Central memory CD8-positive, alpha-beta T cell (primary cell): ENCODE data around the gene C5orf22.
"Not testable (repeated sequence)": the region's sequence is repeated elsewhere in the genome, so short reads cannot be mapped to it uniquely, and the experiment has no call there.

ENCODE experiments used
- ATAC-seq: fragments of 150-1000 bp; cut with Tn5 transposase; replicated peaks from 2 replicates; pipeline ENCODE4 v1.10.0; 2022; ENCODE audit warnings: mild to moderate bottlenecking, moderate FRiP score, moderate number of reproducible peaks; ENCODE audit not compliant: poor library complexity, severe bottlenecking; ENCODE audit errors: extremely low read depth
- DNase-seq, 2 donors: peaks; one replicate each; pipeline ENCODE4 v3.0.0; 2021; ENCODE audit warnings: low spot score in 2 of 2
- H3K27ac Mint-ChIP-seq: one replicate; pipeline ENCODE4 v1.8.0; 2022; ENCODE audit warnings: low read depth, mild to moderate bottlenecking, moderate library complexity, mixed read lengths
- H3K27me3 Mint-ChIP-seq: one replicate; pipeline ENCODE4 v1.8.0; 2022; ENCODE audit warnings: mixed read lengths
- H3K36me3 Mint-ChIP-seq: one replicate; pipeline ENCODE4 v1.8.0; 2022; ENCODE audit warnings: mild to moderate bottlenecking, moderate library complexity, mixed read lengths; ENCODE audit not compliant: insufficient read depth
- H3K4me1 Mint-ChIP-seq: one replicate; pipeline ENCODE4 v1.8.0; 2022; ENCODE audit warnings: mixed read lengths
- H3K4me3 Mint-ChIP-seq: one replicate; pipeline ENCODE4 v1.8.0; 2022; ENCODE audit warnings: mild to moderate bottlenecking, moderate library complexity, mixed read lengths
- H3K9me3 Mint-ChIP-seq: one replicate; pipeline ENCODE4 v1.8.0; 2022; ENCODE audit warnings: mixed read lengths

Gene C5orf22

DNA sequence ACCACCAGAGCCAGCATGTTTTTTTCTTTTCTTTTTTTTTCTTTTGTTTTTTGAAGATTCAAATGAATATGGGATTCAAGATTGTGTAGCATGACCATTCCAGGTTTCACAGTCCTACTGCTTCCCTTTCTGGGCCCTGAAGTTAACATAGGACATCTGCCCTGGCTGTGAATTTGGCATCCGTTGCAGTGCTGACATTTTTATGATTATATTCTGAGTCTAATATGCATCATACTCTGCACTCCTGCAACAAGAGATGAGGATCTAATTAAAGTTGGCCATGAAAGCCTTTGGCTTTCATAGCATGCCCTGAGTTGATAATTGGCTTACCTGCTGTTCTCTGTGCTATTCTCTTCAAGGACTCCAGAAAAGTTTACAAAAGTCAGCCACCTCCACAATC is 29.8 kb downstream of the C5orf22 start:
- Mint-ChIP-seq H3K4me1 (no peaks in the 10 kb centered on the region), H3K27ac (no peak overlapping the region), H3K36me3 (peaks cover 5% of the 10 kb centered on the region), H3K27me3 (peaks cover 19% of the 10 kb centered on the region), H3K9me3 (peaks cover 6% of the 10 kb centered on the region), H3K4me3 (no peak overlapping the region)
- DNase-seq (no peak), ATAC-seq (no peak)

DNA sequence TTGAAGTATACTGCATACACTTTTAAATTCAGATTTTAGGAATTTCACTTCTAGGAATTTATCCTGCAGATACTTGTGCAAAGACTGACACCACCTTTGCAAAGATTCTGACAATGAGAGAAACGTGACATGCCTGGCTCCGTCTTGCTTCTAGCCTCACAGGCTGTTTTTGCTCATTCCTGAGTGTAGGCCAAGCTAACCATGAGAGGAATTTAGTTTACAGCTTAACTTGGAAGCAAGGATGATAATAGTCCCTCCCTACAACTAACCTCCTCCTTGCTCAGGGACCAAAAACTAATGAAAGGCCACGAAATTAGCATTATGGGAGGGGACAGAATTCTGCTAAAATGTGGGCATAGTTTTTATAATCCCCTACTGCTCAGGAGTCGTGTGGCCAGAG is 31.1 kb downstream of the C5orf22 start:
- Mint-ChIP-seq H3K4me3 (no peak overlapping the region), H3K27me3 (peaks cover 26% of the 10 kb centered on the region), H3K36me3 (peaks cover 2% of the 10 kb centered on the region), H3K9me3 (peaks cover 6% of the 10 kb centered on the region), H3K27ac (no peak overlapping the region), H3K4me1 (no peaks in the 10 kb centered on the region)
- DNase-seq, result no peak
- no peak for ATAC-seq

DNA sequence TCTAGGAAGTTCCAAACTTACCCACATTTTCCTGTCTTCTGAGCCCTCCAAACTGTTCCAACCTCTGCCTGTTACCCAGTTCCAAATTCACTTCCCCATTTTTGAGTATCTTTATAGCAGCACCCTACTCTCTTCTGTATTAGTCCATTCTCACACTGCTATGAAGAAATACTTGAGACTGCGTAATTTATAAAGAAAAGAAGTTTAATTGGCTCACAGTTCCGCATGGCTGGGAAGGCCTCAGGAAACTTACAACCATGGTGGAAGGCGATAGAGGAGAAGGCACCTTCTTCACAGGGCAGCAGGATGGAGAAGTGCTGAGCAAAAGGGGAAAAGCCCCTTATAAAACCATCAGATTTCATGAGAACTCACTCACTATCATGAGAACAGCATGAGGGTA is 34.3 kb downstream of the C5orf22 start:
- H3K27ac Mint-ChIP-seq, DNase-seq, ATAC-seq, H3K4me1 Mint-ChIP-seq, H3K4me3 Mint-ChIP-seq, H3K9me3 Mint-ChIP-seq, H3K36me3 Mint-ChIP-seq: not testable (repeated sequence)
- H3K27me3 Mint-ChIP-seq, result peaks cover 30% of the 10 kb centered on the region

DNA sequence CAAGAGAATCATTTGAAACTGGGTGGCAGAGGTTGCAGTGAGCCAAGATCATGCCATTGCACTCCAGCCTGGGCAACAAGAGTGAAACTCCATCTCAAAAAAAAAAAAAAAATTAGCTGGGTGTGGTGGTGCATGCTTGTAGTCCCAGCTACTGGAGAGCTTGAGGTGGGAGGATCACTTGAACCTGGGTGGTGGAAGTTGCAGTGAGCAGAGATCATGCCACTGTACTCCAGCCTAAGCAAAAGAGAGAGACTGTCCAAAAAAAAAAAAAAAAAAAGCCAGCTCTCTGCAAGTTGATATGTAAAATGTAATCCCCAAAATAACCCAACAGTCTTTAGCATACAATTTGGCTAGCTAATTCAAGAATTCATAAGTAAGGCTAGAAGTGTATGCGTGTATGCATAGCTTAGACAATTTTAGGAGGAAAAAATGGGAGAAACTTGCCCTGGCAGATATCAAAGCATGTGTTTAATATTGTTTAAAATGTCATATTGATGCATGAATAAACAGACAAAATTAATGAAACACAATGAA is 36.3 kb downstream of the C5orf22 start:
- H3K27ac Mint-ChIP-seq, result no peak overlapping the region
- H3K4me3 Mint-ChIP-seq, result no peak overlapping the region
- DNase-seq (no peak), ATAC-seq (no peak)
- H3K4me1 Mint-ChIP-seq, result no peaks in the 10 kb centered on the region
- peaks cover 46% of the 10 kb centered on the region for H3K27me3 Mint-ChIP-seq
- H3K36me3 Mint-ChIP-seq, result no peaks in the 10 kb centered on the region
- peaks cover 6% of the 10 kb centered on the region for H3K9me3 Mint-ChIP-seq

DNA sequence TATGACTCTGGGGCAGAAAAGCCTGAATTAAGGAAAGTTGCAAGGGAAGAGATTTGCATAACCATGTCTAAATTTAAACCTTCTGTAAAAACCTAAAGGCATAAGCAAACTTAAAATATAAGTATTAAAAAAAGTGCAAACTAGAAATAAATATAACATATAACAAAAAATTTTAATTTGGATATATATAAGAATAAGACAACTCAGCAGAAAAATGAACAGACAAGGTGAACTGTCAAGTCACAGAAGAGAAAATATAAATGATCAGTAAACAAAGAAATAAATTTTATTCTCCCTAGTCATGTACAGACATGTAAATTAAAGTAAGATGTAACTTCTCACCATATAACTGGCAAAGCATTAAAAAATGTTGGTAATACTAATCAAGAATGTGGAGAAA is 37.0 kb downstream of the C5orf22 start:
- Mint-ChIP-seq H3K27me3 (peaks cover 53% of the 10 kb centered on the region), H3K4me3 (no peak overlapping the region), H3K27ac (no peak overlapping the region), H3K9me3 (peaks cover 6% of the 10 kb centered on the region), H3K36me3 (no peaks in the 10 kb centered on the region), H3K4me1 (no peaks in the 10 kb centered on the region)
- ATAC-seq (no peak), DNase-seq (no peak)

DNA sequence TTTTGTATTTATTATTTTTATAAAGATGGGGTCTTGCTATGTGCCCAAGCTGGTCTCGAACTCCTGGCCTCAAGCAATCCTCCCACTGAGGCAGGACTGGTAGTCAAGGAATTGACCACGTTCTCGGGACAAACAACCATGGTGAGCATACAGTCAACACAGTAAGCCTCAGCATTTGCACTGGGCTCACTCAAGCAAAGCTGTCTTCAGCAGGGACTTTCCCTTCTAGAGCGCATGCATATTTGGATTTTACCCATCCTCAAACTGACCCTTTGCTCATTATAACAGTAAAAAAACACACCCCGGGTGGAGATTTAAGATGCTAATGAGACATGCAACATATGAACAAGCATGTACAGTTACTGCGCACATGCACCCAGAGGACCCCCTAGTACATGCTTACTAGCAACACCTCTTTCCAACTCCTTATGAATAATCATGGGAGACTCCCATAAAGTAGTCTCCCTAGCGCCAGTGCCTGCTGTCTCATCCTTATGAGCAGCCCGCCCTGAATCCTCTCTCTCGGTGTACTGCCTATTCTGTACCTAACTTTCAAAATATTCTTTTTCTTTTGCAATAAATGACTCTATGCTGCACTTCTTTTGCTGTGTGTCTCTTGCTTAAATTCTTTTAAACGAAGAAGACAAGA is 41.5 kb downstream of the C5orf22 start:
- Mint-ChIP-seq H3K27me3 (peaks cover 67% of the 10 kb centered on the region), H3K9me3 (no peaks in the 10 kb centered on the region), H3K4me3 (no peak overlapping the region), H3K27ac (no peak overlapping the region), H3K4me1 (no peaks in the 10 kb centered on the region), H3K36me3 (peaks cover 4% of the 10 kb centered on the region)
- no peak for ATAC-seq
- no peak for DNase-seq

DNA sequence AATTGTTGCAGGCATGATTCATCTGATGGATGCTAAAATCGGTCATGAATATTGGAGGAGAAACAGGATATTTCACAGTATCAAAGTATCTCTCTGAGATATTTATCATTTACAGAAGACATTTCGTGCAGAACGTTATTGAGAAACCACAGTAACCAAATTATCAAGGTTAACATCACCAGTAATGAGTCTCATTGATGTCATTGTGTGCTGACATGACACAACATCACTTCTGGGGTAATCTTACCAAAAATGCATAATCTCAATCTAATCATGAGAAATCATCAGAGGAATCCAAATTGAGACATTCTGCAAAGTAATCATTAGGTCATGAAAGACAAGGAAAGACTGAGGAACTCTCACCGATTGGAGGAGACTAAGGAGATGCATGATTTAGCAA is 42.7 kb downstream of the C5orf22 start:
- Mint-ChIP-seq H3K36me3 (peaks cover 4% of the 10 kb centered on the region), H3K27me3 (peaks cover 67% of the 10 kb centered on the region), H3K27ac (no peak overlapping the region), H3K9me3 (no peaks in the 10 kb centered on the region), H3K4me3 (no peak overlapping the region), H3K4me1 (no peaks in the 10 kb centered on the region)
- DNase-seq, result no peak
- ATAC-seq, result no peak

DNA sequence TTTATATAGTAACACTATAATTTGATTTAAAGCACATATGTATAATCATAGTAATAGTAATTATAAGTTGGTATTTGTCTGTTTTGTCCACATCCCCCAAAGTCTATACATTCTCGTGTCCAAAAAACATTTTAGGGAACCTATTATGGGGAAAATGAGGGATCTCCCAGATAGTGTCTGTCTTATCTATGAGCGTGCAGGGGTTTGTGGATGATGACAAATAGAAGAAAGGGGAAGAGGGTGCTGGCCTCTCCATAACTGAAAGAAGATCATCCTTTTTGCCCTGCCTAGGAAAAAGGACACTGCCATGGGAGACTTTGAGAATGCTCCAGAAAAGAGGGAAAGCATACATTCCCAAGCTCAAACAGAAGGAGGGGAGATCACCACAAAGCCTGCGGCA is 45.3 kb downstream of the C5orf22 start:
- Mint-ChIP-seq H3K36me3 (peaks cover 4% of the 10 kb centered on the region), H3K27ac (no peak overlapping the region), H3K9me3 (no peaks in the 10 kb centered on the region), H3K27me3 (peaks cover 58% of the 10 kb centered on the region), H3K4me1 (no peaks in the 10 kb centered on the region), H3K4me3 (no peak overlapping the region)
- ATAC-seq (no peak), DNase-seq (no peak)

DNA sequence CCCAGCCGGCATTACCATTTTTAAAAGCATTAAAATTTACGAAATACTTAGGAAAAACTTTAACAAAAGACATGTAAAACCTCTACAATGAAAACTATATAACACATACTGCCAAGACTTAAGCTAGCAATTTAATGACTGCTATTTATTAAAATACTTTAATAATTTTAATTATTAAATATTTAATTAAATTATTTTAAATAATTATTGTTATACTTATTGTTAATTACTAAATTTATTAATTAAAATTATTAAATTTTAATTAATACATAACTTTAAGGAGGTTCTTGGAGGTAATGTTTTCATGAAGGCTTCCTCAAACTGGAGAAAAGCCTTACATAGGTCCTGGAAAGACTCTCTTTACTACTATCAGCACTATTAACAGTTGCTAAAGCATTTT is 47.5 kb downstream of the C5orf22 start:
- peaks cover 4% of the 10 kb centered on the region for H3K36me3 Mint-ChIP-seq
- H3K9me3 Mint-ChIP-seq, result no peaks in the 10 kb centered on the region
- no peak overlapping the region for H3K4me3 Mint-ChIP-seq
- ATAC-seq (no peak), DNase-seq (no peak)
- H3K4me1 Mint-ChIP-seq, result no peaks in the 10 kb centered on the region
- peaks cover 53% of the 10 kb centered on the region for H3K27me3 Mint-ChIP-seq
- no peak overlapping the region for H3K27ac Mint-ChIP-seq

DNA sequence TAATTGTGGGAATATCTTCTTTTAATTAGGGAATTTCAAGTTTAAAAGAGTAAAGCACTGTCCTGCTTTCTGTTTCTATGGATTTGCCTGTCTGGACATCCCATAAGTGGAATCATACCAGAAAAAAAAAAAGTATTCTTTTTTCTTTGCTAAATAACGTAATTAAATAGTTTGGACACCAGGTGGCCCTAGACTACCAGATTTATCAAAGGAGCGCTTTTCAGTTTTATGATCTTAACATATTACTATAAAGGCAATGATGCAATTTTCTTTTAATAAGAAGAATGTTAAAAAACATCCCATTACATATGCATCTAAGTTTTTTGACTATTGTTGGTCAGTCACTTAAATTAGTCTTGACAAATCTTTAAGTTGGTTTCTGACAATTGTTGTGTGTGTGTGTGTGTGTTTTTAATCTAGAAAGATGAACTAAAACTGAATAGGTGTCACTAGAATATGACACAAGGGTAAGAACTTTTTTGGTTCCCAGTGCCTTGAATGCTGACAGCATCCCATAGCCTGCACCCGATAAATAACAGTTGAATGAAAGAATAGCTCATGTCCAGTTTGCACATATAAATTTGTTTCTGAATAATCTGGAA is 49.5 kb downstream of the C5orf22 start:
- ATAC-seq (no peak), DNase-seq (no peak)
- Mint-ChIP-seq H3K27me3 (peaks cover 48% of the 10 kb centered on the region), H3K36me3 (peaks cover 3% of the 10 kb centered on the region), H3K4me1 (no peaks in the 10 kb centered on the region), H3K4me3 (no peak overlapping the region), H3K9me3 (no peaks in the 10 kb centered on the region), H3K27ac (no peak overlapping the region)

DNA sequence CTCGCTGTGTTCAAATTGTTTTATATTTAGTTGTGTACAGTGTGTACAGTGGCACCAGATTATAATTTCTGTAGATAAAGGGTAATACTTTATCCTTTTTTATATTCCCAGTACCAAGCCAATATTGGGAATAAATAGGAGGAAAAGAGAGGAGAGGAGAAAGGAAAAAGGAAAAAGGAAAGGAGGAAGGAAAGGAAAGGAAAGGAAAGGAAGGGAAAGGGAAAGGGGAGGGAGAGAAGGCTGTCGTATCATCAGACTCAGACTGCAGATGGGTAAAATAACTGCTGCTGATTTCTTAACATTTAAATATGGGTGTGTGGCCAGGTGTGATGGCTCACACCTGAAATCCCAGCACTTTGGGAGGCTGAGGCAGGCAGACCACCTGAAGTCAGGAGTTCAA is 51.0 kb downstream of the C5orf22 start:
- Mint-ChIP-seq H3K36me3 (peaks cover 2% of the 10 kb centered on the region), H3K4me1 (no peaks in the 10 kb centered on the region), H3K27me3 (peaks cover 32% of the 10 kb centered on the region), H3K4me3 (no peak overlapping the region), H3K9me3 (no peaks in the 10 kb centered on the region), H3K27ac (no peak overlapping the region)
- no peak for DNase-seq
- no peak for ATAC-seq

DNA sequence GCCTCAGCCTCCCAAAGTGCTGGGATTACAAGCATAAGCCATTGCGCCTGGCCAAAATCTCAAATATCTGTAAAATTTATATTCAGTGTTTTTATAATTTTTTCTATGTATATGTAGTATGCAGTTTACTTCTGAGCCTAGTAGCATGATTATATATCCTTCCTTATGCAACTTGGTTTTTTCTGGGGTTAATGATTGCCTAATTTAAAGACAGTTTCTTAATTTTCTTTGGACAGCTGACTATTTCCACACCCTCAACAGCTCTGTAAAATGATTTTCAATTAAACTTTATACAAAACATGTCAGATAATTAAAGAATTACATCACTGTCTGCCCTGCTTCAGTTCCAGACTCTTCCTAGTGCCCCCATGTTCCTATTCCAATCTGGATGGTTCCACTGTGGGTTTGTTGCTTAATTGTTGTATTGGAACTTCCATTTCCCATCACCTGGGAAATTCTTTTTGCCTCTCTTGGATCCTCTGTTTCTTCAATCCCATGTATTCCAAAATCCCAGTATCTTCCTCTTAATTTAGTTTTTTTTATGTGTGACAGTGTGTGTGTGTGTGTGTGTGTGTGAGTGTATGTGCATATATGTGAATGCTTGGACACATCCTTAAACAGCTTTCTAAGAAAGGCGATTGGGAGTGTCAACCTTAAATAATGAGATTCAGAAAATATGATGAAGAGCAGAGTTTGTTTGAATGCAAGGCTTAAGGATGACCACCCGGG is 53.2 kb downstream of the C5orf22 start:
- Mint-ChIP-seq H3K4me3 (no peak overlapping the region), H3K27ac (no peak overlapping the region), H3K27me3 (peaks cover 32% of the 10 kb centered on the region), H3K36me3 (no peaks in the 10 kb centered on the region), H3K4me1 (no peaks in the 10 kb centered on the region), H3K9me3 (no peaks in the 10 kb centered on the region)
- ATAC-seq (no peak), DNase-seq (no peak)

DNA sequence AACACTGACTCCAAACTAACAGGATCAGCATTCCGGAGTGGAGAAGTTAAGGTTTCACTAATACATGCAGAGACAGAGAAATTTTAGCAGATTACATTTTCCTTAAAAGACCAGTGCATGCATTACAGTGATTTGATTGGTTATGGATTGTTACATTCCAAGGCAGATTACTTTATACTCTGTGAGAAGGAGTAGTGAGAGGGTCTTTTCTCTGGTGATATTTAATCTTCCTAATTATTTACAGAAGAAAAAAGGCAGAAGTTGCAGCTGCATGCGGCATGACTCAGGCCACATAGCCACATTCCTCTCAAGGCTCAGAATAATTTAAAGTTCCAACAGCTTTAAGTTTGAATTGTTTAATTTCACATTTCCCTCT is 53.8 kb downstream of the C5orf22 start:
- no peak overlapping the region for H3K27ac Mint-ChIP-seq
- H3K4me1 Mint-ChIP-seq, result no peaks in the 10 kb centered on the region
- peaks cover 32% of the 10 kb centered on the region for H3K27me3 Mint-ChIP-seq
- H3K9me3 Mint-ChIP-seq, result no peaks in the 10 kb centered on the region
- no peak for DNase-seq
- no peak overlapping the region for H3K4me3 Mint-ChIP-seq
- H3K36me3 Mint-ChIP-seq, result no peaks in the 10 kb centered on the region
- no peak for ATAC-seq
